Stimulated activated CD8-positive, alpha-beta memory T cell treated with anti-CD3 and anti-CD28 coated beads, Interleukin-7, amount 100 ng/mL, for 1 hour (primary cell): ENCODE results near the gene GPR137B.

Experiments
- DNase-seq, 2 donors: peaks; one replicate each; pipeline ENCODE4 v3.0.0-alpha.2; 2020; ENCODE audit warnings: low read depth in 2 of 2

GPR137B gene

DNA sequence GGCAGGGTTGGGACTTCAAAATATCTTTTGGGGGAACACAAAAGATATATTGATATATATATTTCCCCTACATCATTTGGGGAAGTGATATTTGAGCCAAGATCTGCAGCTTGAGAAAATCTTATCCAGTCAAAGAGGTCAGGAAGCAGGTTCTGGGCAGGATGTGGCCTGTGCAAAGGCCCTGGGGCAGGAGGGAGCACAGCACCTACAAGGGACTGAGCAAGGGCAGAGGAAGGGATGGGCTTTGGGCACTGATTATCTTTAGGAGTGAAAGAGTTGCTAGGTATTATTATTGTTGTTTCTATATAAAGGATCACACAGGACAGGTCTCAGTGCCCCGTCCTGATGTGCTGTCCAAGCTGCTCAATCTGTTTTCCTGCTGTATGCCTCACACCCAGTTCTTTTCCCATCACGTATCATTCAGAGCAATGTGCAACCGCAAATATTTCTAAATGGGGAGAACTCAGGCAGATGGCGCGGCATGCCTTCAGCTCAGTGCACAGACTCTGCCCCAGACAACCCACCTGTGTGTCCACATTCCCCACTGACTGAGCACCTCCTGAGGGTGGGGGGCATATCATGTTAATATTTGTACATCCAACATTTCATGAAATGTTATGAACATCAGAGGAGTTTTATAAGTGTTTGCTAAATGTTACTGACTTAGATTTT is 28.1 kb upstream of the GPR137B start:
- DNase-seq = no peak

DNA sequence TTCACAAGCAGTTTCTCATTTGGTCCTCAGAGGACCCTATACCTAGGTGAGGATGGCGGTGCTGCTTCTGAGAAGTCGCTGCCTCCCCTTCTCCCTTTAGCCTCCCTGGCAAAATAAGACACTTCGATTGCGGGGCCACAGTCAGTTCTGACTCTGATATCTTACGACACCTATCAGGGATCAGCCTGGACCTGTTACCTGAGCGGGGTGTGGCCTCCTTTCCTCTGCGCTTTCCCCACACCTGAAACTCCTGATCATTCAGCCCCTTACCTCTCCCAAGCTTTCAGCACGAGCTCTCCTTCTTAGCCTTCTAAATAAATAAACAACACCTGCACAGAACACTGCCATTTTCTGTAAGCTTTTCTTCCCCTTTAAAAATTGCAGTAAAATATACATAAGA is 24.6 kb upstream of the GPR137B start:
- DNase-seq = no peak

DNA sequence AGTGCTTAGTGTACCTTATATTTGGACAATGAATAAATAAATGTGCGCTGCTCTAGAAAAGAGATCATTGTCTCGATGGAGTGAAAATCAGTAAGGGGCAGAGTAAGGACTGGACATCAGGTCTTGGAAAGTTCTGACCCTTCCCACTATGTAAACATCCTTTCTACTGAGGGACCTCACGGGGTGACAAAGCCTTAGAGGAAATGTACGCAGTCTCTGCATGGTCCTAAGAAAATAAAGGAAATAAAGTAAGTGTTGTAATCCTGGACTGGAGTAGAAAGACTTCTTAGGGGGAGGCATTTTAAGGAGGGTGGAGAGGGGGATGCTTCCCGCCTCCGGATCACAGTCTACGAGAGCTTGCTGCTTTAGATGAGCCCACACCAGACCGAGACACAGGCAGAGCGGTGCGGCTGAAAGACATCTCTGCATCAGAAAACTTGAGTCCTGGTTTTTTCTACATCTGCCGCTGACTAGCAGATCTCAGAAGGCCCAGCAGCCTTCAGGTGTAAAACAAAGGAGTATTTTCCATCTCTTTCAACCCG is 22.3 kb upstream of the GPR137B start:
- DNase-seq = no peak

DNA sequence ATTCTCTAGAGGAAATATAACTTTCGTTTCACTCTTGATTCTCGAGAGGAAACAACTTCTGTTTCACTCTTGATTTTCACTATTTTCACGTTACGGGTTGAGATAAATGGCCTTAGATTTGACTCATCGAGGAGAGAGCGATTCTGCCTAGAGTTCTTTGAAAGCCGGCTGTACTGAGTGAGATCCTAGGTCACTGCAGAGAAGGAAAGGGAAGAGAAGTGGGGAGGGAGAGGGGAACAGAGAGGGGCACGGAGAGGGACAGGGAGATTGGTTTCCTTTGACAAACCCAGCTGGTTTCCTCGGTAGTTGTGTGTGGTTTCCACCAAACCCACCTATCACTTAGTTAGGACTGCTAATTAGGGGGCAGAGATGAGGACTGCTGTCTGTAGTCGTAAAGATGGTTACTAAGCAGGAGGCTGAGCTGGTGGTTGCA is 21.6 kb upstream of the GPR137B start:
- no peak for DNase-seq

DNA sequence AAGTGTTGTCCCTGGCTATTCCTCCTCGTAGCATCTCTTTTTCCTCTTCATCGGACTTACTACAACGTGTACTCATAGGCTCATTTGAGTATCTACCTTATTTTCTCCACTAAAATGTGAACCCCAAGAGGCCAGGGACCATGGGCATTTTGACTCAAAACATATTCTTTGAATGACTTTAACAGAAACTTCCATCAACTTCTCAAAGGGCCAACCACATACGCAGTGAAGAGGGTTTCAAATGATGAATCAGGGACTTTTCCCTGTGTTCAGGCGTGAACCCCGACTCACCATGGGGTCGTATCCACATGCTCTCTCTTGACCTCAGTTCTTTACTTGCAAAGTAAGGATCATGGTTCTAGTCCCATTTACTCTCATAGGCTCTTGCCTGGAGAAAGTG is 20.2 kb upstream of the GPR137B start:
- no peak for DNase-seq

DNA sequence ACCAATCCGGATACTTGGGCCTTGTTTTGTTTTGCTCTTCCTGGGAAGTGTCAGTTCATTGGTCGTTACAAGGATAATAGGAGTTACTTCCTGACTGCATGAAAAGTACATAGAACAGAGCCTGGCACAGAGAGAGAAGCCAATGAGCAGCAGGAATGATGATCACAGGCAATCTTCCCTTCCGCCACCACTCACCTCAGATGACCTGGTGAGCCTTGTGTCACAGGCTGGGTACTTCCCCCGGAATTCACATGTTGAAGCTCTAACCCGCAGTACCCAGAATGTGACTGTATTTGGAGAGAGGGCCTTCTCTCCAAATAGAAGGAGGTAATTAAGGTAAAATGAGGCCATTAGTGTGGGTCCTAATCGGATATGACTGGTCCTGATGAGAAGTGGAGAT is 18.8 kb upstream of the GPR137B start:
- no peak for DNase-seq

DNA sequence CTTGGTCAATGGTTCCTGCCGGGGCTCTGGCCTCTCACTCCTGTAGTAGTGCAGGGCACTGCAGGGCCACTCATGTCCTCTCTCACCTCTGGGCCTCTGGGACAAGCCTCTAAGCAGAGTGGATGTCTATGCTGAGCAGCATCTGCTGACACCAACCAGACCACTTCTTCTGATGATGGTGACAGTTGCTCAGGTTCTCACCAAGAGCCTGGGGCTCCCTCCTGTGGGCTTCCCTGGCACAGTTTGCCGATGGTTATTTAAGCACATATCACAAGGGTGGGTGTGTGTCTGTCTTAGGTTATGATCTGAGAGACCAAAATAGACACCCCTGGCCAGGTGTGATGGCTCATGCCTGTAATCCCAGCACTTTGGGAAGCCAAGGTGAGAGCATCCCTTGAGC is 17.4 kb upstream of the GPR137B start:
- DNase-seq = no peak

DNA sequence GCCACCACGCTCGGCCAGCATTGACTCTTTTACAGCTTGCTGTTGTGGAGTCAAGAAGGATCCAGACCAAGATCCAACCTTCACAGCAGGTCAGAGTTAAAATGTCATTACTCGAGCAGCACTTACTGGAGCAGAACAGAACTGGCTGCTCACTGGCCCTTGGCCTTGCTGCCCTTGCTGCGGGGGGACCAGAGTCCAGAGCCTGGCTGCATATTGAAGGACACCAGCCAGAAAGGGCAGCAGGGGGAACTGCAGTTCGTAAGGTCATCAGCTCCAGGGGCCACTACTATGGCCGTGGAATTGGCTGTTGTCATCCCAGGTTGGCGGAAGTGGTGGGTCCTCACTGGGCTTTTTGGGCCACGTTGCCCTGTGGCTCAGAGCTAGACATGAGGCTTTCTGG is 15.3 kb upstream of the GPR137B start:
- no peak for DNase-seq

DNA sequence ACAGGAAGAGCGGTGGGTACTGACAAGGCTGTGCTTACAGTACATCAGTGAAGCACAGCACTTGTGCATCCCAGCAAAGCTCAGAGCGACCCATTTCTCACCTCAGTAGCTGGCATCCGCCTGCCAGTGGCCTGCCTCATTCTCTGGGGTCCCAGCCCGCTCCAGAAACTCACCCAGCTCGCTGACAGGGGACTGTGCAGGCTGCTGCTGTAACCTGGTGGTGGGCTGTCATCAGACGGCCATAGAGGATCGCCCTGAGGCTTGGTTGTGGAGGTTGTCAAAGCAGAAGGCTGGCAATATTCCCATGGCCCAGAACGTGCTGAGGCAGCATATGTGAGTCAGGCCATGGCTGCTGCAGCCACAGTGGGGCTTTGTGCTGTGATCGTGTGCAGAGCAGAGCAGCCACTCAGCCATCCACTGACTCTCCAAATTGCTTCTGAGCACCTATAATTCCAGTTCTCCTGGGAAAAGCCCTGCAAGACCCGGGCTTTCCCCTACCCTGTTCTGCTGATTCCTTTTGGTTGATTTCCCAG is 13.6 kb upstream of the GPR137B start:
- DNase-seq = no peak

DNA sequence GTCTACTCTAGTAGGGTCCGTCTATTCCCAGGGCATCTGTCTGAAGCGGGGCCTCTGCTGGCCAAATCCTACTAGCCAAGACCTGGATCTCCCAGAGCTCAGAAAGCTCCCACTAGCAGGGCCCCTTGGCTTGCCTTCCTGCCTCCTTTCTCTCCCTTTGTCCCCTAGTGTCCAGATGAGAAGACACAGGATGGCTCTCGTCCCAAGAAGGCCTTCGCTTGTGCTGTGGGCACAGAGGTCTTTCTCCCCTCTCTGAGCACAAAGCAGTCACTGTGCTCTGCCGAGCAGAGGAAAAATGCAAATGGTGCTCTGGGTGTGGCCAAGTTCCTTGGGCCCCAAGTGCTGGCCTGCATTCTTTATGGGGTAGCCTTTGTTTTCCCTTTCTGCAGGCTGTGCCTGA is 13.0 kb upstream of the GPR137B start:
- DNase-seq = no peak

DNA sequence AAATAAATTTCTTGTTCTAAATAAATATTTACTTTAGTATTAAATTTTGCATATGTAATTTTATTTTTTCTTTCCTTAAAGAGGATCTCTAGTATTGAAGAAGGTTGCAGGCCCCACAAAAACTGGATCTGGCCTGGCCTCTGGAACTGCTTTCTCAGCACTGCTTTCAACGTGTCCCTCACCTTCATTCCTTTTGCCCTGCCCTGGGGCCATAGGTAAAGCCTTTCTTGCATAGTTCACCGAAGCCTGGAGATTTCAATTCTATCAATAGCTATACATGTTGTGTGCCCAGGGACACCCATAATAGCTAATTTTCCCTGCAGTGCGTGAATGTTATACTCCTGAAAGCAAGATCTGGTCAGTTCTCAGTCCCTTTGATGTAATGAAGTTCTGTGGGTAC is 12.0 kb upstream of the GPR137B start:
- no peak for DNase-seq

DNA sequence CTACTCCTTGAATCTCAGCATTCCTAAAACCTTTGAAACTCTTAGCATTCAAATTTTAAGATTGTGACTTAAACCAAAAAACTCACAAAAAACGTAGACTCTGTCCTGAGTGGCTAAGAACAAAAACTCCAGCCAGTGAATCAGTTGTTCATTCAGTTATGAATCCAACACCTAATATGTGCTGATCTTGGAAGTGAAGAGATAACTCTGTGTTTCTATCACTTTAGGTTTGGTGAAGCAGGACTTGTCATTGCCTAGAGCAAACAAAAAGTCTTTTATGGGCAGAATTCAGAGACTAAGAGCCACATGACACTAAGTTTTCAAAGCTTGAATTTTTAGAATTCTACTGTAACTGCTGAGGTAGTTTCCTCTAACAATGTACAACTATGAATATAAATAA is 10.4 kb upstream of the GPR137B start:
- DNase-seq = no peak

DNA sequence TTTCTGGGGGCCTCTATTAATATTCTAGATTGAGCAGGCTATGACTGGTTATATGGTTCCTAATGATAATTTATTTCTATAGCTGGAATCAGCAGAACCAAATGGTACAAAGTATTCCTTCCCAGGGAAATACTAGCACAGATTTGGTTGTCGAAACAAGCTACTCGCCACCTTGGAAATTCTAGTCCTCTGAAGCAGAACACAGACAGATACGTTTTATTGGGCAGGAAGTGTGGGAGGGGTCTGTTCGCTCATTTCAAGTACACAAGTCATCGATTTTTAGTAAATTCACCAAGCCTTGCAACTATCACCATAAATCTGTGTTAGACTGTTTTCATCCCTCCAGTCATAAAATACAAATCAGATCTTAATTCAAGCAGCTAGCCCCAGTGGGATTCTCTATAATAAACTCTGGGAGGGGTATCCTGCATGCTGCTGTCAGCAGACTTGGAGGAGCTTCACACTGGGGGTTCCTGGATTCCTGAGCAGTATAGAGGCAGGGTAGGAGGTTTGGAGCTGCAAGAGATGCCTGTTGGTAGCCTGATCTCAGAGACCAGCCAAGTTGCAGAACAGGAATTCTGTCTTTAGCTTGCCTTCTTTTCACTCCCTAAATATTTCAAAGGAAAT is 9.8 kb upstream of the GPR137B start:
- DNase-seq = no peak

DNA sequence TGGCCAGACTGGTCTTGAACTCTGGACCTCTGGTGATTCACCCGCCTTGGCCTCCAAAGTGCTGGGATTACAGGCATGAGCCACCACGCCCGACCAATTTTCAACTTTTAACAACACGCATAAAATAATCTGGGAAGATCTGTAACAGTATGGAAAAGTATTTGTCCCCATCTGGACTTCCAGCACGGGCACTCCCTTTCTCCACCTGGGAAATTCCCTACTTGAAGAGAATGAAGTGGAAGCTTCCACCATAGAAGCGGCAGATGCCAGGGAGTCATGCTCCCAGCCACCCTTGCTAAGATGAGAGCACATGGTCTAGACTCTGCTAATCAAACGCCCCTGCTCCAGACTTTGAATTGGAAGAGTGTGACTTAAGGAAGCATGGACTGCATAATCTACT is 9.0 kb upstream of the GPR137B start:
- no peak for DNase-seq

DNA sequence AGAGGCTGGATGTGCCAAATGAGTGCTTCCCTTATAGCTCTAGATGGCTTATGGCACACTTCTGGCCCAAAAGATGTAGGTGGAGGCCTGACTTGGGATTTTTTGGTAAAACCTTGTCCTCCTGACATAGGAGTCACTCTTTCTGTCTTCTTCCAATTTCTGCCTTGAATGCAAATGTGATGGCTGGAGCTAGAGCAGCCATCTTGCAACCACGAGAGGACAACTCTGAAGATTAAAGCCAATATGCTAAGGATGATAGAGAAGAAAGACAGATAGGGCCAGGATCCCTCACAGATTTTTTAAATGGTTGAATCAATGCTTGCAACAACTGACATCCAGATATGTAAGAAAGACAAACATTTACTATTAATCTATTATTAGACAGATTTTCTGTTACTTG is 8.5 kb upstream of the GPR137B start:
- DNase-seq = no peak

DNA sequence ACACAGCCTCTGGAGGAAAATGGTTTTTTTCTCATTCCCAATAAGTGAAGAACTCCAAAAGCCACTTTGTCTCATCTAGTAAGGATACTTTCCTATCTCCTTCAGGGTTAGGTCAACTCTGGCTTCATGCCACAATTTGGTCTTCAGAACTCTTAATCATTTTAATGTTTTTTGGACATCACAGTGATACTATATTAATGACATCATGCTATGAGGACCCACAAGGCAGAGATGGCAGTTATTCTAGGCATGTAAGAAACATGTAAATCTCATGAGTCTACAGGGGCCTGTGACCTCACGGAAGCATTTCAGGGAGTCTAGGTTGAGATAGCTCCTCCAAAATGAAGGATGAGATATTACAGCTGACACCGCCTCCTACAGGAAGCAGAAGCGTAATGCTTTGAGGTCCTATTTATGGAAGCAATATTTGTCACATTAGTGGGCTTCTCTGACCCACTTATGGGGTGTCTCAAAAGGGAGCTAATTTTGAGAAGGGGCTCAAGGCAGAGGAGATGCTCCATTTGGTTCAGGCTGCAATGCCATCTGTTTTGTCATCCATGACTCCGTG is 5.0 kb upstream of the GPR137B start:
- no peak for DNase-seq

DNA sequence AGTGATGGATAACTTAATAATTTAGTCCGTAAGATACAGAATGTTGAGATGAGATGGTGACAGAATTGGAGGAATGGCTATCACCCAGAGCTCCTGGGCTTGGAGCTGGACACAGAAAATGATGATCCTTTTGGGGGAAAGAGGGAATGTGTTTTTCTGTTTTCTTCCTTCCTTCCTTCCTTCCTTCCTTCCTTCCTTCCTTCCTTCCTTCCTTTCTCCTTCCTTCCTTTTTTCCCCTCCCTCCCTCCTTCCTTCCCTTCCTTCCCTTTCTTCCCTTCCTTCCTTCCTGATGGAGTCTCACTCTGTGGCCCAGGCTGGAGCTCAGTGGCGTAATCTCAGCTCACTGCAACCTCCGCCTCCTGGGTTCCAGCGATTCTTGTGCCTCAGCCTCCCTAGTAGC is 2.8 kb upstream of the GPR137B start:
- DNase-seq = no peak

DNA sequence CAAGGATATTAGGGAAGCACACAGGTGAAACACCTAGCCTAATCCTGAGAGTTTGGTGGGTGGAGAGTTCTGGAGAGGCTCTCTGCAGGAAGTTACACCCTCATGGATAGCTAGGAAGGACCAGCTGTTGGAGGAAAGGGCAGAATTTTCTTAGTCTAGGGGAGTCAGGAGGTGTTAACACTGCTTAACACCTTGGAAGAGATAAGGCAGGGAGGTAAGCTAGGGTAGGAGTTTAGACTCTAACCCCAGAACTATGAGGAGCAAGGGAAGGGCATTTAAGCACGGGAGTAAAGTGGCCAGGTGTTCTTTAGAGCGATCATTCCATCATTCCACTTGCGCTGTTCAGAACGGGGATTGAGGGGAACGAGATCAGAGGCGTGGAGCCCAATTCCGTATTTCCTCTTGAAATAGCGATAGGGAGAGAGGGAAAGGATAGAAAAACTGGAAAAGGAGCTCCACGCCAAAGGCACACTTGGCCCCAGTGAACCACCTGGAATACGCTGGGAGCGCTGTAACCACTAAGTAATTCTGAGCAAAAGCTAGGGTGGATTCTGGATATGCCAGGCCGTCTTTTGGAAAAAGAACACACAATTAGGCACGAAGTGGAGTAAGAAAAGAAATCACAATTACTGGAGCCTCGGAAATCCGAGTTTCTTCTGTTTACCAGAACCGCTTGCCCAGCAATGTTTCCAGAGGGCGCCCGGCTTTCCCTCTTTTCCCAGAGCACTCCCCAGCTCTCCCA is 1.5 kb upstream of the GPR137B start:
- no peak for DNase-seq

DNA sequence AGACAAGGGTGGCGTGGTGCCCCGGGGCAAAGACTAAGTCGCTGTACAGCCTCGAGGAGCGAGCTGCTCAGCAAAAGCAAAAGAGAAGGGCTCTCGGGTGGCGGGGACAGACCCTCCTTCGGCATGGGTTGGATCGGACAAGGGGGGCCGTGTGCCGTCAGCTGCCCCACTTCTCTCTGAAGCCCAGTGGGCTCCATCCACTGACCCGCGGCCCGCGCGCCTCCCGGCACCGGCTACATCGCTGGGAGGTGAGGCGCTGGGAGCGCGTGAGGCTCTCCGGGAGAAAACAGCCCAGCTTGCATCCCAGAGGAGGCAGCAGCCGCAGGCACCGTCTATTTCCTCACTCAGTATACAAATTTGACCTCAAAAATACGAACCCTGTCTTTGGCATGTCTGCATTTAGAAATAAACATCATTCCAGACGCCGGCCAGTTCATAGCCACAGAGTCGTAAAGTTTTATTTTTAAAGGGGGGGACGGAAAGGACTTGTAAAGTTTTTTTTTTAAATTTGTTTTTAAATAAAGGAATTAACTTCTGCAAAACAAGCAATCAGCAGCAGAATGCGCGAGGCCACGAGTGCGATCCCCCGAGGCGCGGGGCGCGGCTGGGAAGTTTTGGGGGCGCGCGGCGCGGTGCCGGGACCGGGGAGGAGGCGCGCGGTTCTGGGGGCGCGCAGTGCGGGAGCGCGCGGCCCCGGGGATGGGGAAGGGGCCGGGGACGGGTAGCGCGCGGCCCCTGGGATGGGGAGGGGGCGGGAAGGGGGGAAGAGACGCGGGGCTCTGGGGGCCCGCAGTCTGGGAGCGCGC is 689 bp upstream of the GPR137B start:
- DNase-seq = no peak

DNA sequence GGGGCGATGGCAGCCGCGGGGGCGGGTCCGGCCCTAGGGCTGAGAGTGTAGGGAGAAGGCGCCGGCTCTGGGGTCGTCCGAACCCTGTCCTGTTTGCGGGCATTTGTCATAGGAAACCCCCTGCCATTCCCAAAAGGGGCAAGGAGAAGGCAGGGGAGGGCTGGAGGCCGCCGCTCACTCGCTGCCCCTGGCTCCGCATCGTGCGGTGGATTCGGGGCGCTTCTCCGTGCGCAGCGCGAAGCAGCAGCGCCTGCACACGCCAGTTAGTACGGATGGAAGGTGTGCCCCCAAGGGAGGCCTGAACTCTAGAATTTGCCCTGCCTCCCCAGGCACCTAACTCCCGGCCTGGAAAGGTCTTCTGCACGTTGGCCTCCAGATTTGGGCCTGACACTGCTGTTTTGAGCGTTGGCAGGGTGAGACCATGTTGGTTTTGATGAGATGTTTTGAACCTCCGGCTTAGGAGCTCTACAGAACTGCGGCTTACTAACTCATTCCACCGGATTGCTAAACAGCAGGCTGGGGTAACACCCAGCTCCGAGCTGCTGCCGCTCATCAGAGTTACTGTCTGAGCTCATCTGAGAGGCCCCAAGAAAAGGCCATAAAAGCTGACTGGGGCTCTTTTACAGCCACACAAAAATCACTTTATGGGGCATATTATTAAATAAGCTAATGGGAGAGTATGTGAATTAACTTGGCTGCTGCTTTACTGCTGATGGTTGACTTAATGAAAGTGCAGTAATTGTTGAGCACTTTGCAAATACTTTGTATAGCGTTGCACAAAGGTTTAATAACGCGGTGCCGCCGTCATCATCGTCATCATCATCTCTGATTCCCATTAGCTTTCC is 987 bp downstream of the GPR137B start:
- no peak for DNase-seq

DNA sequence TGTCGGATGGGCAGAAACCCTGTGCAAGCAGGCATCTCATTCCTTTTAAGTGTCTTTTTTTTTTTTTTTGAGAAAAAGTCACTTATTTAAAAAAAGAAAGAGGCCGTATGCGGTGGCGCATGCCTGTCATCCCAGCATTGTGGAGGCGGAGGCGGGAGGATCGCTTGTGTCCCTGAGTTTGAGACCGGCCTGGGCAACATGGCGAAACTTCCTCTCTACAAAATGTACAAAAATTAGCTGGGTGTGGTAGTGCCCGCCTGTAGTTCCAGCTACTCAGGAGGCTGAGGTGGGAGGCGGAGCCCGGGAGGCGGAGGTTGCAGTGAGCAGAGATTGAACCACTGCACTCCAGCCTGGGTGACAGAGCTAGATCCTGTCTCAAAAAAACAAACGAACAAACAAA is 1.7 kb downstream of the GPR137B start:
- DNase-seq = no peak
